Inflammatory macrophage treated with lipopolysaccharide for 4 hours (primary cell): Measurements from ENCODE around the gene DISP3.

Experiments used
- DNase-seq: peaks from one replicate; pipeline ENCODE4 v3.0.0-alpha.2; 2020

Gene DISP3

DNA sequence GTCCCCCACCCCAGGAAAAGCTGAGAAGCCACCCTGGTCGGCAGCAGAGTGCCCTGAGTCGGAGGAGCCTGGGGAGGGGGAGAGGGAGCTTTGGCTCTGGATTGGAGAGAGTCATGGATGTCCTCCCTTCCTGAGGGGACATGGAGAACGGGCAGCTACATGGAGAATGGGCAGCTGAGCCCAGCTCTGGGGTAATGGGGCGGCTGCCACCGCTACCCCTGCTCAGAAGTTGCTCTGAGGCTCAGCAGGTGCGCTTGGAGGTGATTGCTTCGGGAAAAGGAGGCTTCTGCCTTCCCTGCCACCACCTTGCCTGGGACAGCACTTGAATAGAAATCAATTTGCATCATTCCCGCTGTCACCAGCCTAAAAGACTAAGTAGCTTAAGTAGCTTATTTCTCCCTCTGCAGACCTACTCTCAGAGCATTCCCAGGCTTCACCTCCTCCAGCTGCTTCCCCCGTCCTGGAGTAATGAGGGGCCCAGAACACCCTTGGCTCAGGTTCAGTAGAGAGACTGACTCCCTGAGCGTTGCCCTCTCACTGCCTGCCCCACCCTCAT lies 8.3 kb downstream of the DISP3 start:
- DNase-seq: no peak

DNA sequence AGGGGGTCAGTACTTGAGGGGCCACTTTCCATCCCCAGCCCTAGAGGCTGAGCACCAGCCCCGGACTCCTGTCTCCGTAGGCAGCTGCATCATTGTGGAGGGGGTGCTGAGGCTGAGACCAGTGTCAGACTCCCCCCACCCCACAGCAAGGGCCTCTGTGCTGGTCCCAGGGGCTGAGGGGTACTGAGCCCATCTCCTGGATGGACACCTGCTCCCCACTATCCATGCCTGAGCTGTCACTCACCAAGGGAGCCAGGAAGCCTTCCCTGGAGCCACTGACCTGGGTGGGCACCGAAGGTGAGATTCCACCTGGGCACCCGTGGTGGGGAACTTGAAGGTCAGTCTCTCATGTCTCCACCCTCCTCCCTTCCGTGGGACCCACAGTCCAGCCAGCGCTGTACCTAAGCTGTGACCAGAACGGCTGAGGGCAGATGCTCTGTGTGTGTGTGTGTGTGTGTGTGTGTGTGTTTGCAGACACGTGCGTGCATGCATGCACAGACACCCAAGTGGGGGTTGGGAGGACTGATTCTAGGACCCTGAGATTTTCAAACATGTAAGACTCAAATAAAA lies 9.3 kb downstream of the DISP3 start:
- no peak for DNase-seq

DNA sequence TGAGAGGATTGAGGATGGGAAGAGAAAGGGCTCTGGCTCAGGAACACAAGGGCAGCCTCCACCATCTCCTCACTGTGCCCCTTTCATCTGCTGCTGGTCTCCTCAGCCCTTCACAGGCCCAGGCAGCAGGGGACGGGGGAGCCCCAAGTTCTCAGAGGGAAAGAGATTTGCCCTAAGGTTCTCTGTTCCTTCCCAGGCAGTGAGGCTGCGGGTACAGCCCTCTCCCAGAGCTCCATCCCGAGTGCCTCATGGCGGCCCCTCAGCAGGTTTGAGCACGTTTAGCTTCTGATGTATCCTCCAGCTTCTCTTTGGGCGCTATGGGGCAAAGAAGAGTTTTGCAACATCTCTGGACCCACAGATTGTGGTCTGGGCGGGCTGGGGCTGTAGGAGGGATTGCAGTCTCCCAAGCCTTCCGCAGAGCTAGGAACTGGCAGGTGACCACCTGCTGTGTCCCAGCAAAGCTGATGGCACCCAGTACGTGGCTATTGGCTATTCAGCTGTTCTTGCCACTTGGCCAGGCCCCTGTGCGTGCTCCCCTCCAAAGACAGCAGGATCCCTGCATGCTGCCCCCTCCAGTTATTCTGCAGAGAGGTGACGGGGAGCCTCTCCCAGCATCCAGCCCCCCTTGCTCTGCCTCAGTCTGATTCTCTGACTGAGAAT lies 10.1 kb downstream of the DISP3 start:
- DNase-seq: no peak

DNA sequence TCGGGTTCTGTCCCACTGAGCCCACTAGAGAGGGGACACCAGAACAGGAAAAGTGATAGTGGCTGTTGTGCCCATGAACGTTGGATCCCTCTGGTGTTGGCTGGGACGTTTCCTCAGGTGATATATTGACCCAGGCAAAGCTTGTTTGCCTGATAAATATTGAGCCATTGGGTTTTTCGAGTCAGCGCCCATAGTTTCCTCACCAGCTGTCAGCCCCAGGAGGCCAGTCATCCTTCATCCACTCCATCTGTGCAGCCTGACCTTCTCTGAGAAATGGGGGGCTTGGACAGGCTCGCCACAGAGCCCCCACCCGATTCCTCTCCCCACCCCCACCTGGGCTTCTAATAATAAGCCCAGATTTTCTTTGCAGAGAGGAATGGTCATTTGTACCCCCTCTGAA lies 13.3 kb downstream of the DISP3 start:
- no peak for DNase-seq

DNA sequence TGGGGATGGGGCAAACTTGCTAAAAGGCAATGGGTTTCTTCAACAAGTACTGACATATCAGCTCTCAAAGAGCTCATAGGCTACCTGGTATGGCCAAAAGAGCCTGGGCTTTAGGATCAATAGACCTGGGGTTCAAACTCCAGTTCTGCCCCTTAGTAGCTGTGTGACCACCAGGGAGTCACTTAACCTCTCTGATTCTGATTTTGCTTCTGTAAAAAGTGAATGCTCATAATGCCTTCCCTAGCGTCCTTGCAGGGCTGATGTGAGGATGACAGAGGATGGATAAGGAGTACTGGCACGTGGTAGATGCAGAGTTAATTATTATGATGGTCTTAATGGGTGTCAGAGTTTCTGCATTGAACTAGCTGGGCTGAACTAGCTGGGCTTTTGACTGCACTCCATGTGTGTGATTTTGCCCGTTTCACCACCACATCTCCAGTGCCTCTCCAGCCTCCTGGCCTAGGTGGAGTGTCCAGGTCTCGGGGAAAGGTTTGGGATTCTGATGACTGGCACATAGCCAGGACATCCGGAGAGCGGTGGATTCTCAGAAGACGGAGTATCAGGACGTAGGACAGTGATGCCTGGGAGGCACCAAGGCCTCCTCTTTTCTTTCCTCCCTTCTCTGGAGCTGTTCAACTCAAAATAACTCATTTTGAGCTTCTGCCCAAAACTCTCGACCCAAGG lies 15.2 kb downstream of the DISP3 start:
- no peak for DNase-seq

DNA sequence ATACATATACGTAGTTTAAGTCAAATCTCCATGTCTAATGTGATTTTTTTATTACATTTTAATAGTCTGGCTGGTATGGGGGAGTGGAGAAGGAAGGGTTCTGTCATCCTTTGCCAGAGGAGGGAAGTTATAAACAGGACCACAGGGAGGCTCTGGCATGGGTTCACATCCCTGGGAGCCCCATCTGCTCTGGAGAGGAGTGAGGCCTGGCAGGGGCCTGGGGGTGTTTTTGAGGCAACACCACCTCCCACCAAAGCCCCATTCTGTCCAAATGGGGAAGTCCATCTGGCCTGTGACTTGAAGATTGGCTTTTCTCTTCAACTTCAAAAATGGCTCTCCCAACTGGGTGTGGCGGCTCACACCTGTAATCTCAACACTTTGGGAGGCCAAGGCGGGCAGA lies 15.8 kb downstream of the DISP3 start:
- DNase-seq: no peak

DNA sequence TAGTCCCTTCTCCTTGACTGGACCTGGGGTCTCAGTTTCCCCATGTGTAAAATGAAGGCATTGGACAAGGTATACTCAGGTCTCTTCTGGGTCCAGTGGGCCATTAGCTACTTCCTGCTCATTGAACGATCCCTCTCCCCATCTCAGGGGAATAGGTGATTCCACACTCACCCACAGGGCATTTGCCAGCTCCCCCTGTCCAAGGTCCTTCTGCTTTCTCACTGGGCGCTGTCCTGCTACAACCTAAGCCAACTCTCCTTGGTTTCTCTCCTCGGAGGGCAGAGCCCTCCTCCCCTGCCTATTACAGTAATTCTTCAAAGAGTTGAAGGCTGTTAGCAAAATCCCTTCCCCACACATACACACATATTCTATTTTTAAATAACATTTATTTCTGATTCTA lies 16.6 kb downstream of the DISP3 start:
- no peak for DNase-seq

DNA sequence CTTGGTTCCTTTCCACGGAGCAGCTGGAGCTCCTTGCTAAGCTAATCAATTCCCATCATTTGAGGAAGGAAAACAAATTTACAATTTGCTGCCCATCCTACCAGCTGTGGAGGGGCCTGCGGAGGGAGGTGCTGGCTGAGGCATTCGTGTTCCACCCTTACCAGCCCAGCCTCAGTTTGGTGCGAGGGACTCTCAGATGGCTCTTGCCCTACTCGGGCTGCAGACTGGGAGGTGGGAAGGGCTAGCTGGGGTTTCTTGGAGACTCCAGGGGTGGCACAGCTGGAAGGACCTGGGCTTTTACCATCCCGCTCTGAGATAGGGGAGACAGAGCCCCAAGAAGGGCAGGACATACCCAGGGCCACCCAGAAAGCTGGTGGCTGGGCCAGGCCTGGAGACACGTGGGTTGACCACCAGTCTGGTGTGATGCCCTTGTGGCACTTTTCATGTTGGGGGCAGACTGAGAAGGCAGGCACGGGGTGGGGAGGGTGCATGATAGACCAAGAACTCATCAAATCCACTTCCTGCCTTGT lies 17.7 kb downstream of the DISP3 start:
- DNase-seq: no peak

DNA sequence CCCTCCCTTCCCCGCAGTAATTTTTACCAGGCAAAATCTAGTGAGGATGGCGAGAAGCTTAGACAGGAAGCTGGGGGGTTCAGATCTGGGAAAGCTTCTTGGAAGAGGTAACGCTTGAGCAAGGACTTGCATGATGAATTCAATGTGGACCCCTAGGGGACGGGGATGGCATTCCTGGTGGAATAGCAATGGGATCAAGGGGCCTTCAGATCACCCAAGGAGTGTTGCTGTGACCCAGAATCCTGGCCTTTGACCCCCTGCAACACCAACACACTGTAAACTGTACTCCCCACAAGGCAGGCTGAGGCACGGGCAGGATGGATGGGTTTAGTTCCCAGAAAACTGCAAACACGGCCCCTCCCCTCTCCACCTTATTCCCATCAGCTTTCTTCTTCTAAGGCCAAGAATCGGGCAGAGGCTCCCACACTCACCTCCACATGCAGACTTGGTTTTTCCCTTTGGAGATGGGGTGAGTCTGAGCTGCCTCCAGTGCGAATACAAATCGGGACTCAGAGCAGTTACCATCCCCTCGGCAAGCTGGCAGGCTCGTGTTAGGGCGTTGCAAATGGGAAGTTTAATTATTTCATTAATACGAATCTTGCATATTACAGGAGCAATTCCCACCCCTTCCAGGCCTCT lies 20.1 kb downstream of the DISP3 start:
- DNase-seq: no peak

DNA sequence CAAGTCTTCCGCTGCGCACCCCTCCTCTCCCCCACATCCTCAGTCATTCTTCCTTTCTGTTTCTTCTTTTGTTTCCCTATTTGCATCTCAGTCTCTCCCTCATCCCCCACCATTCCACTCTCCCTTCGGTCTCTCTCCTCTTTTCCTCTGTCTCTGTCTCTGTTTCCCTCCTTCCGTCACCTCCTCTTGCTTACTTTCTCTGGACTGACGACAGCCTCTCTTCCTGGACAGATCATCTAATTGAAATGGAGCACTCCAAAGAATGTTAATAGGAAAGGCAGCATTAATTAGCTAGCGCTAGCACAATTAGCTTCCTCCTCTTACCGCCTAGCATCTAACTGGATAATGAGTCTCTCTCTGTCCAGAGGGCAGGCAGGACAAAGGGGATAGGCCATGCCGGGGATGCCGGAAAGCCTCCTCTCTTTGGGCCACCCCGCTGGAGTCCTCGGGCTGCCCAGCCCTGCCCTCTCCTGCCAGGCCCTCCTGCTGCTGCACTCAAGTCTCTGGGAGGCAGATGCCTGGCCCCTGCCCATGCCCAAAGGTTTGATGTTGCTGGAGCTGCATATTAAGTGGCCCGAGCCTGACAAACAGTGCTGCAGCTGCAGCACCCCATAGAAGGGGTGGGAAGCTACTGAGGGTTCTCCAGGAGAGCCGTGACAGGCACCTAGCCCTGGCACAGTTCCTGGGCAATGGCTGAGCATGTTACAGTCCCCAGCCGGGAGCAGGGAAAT lies 20.8 kb downstream of the DISP3 start:
- no peak for DNase-seq

DNA sequence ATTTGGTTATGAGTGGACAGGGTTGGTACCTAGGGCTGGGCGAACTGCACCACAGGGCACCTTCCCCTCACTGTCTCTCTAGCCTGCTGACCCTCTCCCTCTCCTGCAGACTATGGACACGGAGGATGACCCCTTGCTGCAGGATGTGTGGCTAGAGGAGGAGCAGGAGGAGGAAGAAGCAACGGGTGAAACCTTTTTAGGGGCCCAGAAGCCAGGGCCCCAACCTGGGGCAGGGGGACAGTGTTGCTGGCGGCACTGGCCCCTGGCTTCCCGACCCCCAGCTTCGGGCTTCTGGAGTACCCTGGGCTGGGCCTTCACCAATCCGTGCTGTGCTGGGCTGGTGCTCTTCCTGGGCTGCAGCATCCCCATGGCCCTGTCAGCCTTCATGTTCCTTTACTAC lies 21.9 kb downstream of the DISP3 start:
- no peak for DNase-seq

DNA sequence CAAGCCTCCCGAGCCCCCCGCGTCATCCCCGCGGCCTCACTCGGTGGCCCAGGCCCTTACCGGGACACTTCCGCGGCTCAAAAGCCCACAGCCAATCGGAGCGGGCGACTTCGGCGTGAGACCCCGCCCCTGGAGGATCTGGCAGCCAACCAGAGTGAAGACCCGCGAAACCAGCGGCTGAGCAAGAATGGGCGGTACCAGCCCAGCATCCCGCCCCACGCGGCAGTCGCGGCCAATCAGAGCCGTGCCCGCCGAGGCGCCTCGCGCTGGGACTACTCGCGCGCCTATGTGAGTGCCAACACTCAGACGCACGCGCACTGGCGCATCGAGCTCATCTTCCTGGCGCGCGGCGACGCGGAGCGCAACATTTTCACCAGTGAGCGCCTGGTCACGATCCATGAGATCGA lies 22.5 kb downstream of the DISP3 start:
- no peak for DNase-seq

DNA sequence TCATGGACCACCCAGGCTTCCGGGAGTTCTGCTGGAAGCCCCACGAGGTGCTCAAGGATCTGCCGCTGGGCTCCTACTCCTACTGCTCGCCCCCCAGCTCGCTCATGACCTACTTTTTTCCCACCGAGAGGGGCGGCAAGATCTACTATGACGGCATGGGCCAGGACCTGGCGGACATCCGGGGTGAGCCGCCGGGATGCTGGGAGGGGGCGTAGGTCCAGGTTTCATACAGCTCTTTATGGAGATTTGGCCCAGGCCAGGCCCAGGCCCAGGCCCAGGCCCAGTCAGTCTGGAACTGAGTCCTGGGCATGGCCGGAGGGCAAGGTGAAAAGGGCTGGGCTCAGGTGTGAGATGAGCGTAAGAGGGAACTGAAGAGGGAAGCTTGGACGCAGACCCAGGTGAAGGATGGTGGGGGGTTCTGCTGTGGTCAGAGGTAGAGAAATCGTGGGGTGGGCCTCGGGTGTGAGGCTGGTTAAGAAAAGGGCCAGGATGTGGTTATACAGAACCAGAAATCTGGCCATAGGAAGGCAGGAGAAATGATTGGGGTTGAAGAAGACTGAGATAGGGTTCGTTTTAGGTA lies 23.0 kb downstream of the DISP3 start:
- no peak for DNase-seq

DNA sequence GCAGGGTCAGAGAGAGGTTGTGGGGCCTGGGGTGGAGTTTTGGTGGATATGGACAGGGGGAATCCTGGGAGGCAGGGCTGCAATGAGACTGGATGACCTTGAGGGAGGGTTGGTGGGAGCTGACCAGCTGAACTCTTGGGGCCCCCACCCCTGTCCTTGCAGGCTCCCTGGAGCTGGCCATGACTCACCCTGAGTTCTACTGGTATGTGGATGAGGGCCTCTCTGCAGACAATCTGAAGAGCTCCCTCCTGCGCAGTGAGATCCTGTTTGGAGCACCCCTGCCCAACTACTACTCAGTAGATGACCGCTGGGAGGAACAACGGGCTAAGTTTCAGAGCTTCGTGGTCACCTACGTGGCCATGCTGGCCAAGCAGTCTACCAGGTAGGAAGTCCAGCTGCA lies 23.6 kb downstream of the DISP3 start:
- no peak for DNase-seq

DNA sequence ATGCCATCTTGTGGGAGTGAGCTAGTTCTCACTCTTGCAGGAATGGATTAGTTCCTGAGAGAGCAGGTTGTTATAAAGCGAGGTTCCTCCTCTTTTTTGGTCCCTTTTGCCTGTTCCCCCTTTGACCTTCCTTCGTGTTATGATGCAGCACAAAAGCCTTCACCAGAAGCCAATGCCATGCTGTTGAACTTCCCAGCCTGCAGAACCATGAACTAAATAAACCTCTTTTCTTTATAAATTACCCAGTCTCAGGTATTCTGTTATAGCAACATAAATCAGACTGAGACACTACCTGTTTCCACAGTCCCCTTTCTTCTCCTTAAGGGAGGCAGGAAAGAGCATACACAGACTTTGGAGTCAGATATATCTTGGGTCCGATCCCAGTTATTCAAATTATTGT lies 25.6 kb downstream of the DISP3 start:
- DNase-seq: no peak

DNA sequence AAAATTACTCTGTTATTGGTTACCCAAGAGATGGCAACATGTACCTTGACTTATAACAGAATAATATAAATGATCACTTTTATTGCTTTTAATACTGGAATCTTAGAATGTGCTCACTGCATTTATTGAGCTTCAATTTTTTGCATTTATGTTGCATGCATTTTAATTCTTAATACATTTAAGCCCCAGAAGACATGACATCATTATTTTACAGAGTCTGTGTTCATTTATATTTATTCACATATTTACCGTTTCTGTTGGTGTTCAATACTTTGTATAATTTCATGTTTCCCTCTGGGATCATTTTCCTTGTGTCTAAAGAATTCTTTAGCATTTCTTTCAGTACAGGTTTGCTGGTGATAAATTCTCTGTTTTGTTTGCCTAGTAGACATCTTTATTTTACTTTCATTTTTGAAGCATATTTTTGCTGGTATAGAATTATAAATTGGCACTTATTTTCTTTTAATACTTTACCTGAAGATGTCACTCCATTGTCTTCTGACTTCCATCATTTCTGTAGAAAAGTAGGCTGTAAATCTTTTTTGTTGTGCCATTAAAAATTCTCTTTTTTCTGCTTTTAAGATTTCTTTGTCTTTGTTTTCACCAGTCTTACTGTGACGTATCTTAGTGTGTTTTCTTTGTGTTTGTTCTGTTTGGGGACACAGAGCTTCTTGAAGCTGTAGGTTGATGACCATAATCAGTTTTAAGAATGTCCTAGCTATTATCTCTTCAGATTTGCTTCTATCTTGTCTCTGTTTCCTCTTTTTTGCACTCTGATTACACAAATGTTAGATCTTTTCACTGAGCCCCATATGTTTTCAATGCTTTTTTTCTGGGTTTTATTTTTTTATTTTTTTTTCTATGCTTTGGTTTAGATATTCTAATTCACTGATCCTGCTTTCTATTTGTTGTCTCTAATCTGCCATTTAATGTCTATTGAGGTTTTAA lies 26.9 kb downstream of the DISP3 start:
- DNase-seq: no peak

DNA sequence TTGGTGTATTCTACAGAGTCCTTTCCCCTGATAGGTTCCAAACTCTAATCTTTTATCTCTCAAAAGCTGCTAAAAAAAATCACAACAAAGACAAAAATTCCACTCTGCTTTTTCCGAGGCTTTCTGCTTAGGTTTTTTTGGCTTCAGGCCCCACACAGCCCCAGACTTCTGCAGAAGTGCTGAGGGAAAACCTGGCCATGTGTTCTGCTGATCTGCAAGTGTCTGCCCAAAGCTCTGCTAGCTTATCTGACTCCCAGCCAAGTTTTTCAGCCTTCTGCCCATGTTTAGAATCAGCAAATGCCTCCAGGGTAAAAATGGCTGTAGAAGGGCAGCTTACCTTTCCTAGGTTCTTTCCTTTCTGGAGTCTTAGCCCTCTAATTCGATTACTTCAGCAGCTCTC lies 28.4 kb downstream of the DISP3 start:
- DNase-seq: no peak

DNA sequence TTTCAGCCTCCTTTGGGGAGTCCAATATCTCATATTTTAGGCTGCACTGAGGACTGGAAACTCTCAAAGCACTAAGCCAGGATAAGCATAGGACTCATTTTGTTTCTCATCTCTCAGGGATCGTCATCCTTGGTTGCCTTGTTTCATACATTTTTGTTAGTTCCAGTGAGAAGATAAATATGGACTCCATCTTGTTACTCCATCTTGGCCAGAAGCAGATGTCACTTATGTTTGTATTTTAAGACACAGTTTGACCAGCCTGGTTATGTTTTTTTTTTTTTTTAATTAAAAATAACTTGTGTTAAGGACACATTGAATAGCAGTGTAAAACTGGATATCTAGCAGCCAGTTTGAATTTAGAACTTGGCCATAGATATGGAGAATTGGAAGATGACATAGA lies 34.7 kb downstream of the DISP3 start:
- DNase-seq: no peak

DNA sequence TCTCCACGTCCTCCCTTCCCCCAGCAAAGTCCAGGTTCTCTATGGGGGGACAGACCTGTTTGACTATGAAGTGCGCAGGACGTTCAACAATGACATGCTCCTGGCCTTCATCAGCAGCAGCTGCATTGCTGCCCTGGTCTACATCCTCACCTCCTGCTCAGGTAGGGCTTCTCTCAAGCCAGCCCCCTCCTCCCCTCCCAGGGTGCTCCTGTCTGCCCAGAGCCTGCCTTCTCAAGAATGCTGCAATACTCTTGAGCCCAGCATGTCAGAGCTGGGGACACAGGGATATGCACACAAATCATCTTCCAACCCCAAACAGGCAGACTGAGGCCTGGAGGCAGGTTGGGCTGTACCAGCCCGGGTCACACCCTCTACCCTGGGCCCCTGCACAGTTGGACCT lies 35.4 kb downstream of the DISP3 start:
- no peak for DNase-seq

DNA sequence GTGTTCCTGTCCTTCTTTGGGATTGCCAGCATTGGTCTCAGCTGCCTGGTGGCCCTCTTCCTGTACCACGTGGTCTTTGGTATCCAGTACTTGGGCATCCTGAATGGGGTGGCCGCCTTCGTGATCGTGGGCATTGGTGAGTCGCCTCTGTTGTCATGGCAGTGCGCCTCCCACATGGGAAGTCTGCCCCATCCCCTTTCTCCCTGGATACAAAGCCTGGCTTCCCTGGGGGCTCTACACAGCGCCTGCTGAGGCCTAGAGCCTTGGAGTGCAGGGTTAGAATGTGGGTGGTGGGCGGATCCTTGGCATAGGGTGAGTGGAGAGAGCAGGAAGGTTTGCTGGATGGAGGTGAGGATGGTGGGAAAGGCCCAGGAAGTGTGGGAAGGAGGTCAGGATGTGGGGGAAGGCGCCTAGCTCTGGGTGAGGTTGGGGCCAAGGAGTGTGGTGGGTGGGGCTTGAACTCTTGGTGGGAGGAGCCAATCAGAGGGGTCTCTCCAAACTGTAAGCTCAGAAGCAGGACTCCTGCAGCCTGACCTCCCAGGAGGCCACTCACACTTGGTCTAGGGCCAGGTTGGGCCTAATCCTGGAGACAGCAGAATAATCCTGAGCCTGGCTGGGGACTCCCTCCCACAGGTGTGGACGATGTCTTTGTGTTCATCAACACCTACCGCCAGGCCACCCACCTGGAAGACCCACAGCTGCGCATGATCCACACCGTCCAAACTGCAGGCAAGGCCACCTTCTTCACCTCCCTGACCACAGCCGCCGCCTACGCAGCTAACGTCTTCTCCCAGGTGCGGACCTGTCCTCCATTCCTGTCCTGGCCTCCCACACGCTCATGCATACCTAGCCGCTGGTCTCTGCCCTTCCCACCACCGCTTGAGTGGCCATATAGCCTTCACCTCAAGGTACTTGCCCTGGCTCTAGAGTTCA lies 36.7 kb downstream of the DISP3 start:
- no peak for DNase-seq
